SK-MEL-5 (cell line): ENCODE data around the gene RNF115. TPM values are rescaled to one million over a fixed set of nuclear protein-coding genes. Genes with fewer than 3 reads are reported as not detected.
"Not testable (repeated sequence)": the region's sequence is repeated elsewhere in the genome, so short reads cannot be mapped to it uniquely, and the experiment has no call there.

Source experiments
- DNase-seq: peaks from one replicate; pipeline ENCODE4 v3.0.0-alpha.2; 2016; ENCODE audit warnings: low read depth, low spot score
- in situ Hi-C: cut with HindIII; loops from 2 replicates; pipeline ENCODE4 v1.10.0; 2016; ENCODE audit warnings: low sequenced_read_pairs, high pct_unique_total_duplicates, low pct_unique_long_range_greater_than_20kb
- total RNA-seq: library from RNA; depleted of rRNA; stranded (reverse); fragments of >200 nt; shearing (Covaris generic); gene quantifications from 2 replicates; pipeline ENCODE4 v1.2.3, GENCODE V29; 2014

RNF115 gene
- total RNA-seq, 1 experiment from 2014 or later: 19.6 TPM

GRCh38 chr1:145759721-145760120 is 64.2 kb downstream of the RNF115 start:
- in situ Hi-C loops: no loop called here
- DNase-seq: no peak

DNA sequence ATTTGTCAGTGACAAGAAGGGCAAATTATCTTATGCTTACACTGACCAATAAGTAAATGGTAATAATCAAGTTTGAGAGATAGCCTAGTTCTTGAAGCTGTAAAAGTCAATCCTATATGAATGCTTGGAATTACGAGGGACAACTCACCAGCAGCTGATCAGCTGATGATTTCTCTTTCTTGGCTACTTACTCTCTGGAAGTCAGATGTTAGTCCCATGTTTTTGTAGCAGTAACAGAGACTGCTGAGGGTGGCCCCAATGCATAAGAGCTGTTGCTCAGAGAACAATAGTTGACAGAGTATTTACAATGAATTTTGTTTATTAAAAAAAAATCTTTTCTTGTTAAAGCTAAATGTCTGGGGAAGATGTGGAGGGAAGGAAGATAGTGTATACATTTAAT is 65.3 kb downstream of the RNF115 start:
- in situ Hi-C loops: no loop called here

DNA sequence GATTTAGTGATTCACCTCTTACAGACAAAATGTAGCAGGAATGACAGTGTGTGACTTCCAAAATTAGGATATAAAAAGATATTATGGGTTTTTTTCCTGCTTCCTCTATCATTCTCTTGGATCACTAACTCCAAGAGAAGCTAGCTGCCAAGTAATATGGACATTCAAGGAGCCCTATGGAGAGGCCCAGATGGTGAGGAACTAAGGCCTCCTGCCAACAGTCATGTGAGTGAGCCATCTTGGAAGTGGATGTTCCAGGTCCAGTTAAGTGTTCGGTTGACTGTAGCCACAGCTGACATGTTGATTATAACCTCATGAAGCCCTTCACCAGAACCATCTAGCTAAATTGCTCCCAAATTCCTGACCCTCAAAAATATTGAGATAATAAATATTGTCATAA is 65.8 kb downstream of the RNF115 start:
- in situ Hi-C loops: no loop called here
- no peak for DNase-seq

More for the DNA sequence above, 65.3 kb downstream of the RNF115 start:
- peak; percentile 73 for DNase-seq

- in situ Hi-C loops: no loop called here
- DNase-seq: no peak
Measured at GRCh38 chr1:145757420-145757819, 66.5 kb downstream of the RNF115 start.

- DNase-seq: peak; percentile 47
- in situ Hi-C loops: no loop called here
Measured at GRCh38 chr1:145751491-145752037, 72.3 kb downstream of the RNF115 start.

GRCh38 chr1:145750426-145750825 is 73.5 kb downstream of the RNF115 start:
- no peak for DNase-seq
- in situ Hi-C loops: no loop called here

DNA sequence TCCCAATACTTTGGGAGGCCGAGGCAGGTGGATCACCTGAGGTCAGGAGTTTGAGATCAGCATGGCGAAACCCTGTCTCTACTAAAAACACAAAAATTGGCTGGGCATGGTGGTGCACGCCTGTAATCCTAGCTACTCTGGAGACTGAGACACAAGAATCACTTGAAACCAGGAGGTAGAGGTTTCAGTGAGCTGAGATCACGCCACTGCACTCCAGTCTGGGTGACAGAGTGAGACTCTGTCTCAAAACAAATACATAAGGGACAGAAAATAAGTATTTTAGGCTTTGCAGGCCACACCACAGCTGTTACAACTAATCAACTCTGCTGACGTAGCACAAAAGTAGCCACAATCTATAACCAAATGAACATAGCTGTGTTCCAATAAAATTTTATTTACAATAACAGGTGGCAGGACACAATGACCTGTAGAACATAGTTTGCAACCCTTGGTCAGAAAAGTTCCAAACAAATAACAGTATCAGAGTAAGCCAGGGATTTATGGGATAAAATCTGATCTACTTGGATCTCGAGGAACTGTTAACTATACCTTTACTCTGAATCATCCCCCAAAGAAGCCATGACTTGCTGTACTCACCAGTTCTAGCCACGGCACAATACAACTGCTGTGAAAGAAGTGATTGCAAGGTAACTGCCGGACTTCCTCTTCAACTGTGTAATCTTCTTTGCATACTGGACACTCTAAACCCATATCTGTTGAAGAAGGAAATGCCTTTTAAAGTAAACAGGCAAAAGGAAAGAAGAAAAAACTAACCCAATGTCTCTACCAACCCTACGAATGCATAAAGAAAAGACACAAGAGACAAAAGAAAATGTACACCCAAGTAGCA is 76.3 kb downstream of the RNF115 start:
- in situ Hi-C loops: no loop called here

GRCh38 chr1:145740269-145740668 is 83.6 kb downstream of the RNF115 start:
- no peak for DNase-seq
- in situ Hi-C loops: no loop called here

More for the DNA sequence above, 76.3 kb downstream of the RNF115 start:
- no peak for DNase-seq

DNA sequence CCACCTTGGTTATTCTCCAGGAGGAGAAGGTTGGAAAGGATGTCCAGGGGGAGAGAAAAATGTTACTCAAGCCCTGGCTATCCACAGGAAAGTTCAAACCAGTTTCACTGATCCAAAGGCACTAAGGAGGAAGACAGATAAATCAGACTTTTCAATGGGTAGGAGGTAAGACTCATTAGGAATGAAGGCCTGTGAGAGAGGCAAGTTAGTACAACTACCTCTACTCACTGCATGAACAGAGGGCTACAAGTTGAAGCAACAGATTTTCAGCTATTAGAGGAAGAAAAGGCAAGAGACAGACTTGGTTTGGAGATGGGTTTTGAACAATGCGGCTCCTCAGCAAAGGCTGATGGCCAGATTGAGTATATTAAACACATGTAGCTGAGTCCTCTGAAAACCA is 87.7 kb downstream of the RNF115 start:
- no peak for DNase-seq
- in situ Hi-C loops: no loop called here

DNA sequence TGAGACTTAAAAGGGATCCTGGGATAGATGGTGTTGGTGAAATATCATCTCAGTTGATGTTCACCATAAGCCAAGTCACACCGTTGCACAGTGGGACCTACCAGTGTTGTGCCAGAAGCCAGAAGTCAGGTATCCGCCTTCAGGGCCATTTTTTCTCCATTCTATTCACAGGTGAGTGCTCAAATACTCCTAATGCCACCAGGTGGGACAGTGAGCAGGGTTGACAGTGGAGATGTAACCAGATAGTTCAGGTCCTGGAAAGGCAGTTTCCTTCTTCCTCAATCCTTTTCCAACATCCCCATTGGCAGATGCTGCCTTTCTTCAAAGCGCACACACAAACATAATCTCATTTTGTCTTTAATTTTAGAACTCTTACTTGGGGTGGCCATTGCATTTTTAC is 93.0 kb downstream of the RNF115 start:
- in situ Hi-C loops: no loop called here
- no peak for DNase-seq

DNA sequence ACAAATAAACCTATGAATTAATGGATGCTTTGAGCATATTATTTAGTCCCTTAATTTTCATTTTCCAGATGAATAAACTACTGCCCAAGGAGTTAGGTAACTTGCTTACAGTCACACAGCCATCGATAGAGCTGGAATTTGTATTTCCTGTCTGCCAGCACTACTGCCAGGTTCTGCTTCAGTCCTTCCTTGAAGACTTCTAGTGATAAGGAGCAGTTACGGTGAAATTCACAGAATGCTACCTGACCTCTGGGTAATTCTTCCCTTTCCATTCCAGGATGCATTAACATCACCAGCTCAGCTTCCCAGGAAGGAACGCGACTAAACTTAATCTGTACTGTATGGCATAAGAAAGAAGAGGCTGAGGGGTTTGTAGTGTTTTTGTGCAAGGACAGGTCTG is 93.4 kb downstream of the RNF115 start:
- no peak for DNase-seq
- in situ Hi-C loops: no loop called here

GRCh38 chr1:145729666-145730436 is 94.0 kb downstream of the RNF115 start:
- in situ Hi-C loops: no loop called here
- no peak for DNase-seq

DNA sequence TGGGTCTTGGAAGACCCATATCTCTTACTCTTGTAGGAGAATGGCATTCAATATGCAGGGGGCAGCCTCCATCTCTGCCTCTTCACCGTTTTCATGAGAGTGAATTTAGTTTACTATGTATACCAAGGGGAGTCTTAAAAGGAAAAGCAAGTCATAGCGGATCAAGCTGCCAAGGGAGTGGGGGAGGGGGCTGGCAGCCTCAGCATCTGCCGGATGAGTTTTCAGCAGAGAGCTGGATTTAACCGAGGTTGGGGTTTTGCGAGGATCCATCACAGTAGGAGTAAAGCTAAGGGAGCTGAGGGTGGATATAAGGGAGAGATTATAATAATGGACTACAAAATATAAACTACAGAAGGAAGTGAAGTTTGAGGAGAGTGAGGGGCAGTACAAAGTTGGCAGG is 94.7 kb downstream of the RNF115 start:
- in situ Hi-C loops: no loop called here
- DNase-seq: no peak

- DNase-seq, in situ Hi-C loops: not testable (repeated sequence)
Measured at GRCh38 chr1:145726193-145726592, 97.7 kb downstream of the RNF115 start.

DNA sequence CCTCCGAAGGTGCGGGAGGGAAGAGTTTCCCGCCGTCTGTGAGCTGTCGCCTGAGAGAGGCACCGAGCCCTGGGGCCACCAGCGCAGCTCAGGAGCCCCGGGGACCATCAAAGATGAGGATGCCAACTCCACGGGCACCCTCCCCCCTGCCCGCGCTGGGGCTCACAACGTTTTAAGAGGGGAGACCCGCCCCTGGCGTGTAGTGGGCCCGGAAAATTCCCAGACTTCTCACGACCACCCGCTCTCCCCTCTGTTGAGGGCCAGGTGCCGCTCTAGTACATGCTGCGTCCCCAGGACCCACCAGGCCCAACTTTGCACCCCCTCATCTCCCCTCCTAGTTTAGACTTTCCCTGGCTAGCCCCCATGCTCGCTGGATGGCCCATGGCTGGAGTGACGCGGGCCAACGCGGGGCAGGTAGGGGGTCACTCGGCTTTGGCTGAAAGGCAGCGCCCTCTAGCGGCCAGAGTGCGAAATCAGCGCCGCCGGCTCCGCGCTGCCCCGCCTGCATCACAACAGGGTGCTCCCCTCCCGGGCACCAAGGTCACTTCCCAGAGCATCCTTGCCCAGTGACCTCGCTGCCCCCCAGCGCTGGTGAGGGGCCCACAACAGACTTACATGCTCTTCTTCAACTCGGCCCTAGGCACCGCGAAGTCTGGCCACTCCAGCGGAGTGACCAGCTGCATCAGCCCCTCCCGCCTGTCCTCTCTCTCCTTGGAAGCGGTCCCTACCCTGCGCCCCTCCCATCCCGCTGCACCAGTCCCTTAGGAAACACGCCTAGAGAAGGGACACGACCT is 102.8 kb downstream of the RNF115 start:
- DNase-seq: peak; percentile 75
- in situ Hi-C loops: no loop called here

- in situ Hi-C loops: no loop called here
- no peak for DNase-seq
Measured at GRCh38 chr1:145720556-145720877, 103.4 kb downstream of the RNF115 start.

DNA sequence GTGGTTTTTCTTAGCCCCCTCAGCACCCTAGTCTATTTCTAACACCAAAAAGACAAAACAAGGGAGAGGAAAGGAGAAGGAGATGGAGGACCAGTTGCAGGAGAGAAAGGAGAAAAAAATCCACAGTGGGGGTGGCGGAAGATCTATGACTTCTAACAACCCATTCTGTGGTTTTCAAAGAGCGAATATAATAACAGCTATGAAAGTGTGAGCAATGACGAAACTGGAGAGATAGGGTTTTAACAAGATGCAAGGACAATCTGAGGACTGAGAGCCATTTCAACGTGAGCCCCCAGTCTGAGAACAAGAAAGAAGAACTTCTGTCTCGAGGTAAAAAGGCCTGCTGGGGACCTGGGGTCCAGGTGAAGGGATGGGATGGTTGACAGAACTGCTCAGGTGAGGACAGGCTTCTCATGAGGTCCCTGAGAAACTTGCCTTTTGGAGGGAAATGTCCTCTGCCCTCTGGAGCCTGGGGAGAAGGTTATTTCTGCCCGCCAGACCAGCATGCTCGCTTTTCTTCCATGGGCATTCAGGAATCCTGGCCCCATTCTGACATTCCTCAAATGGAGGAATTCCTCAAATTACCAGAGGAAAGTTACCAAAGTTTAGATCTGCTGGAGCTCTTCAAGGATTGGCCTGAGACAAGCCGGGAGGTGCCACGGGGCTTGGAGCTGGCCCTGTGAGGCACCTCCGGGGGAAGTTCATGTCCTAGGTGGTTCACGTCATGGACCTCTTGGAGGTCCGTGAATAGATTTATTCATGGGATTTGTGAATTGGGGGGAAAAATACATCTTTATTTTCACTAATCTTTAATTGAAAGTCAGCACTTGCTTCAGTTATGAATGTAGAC is 104.4 kb downstream of the RNF115 start, which contains the start of gene CD160:
TSS of gene CD160 (plus strand) at position 270 of the 850 bp plus-strand sequence. CDS start 8,829 bp downstream, outside the sequence.
- in situ Hi-C loops: no loop called here
- DNase-seq: no peak
